Psoas muscle (tissue), 8 donors: ENCODE measurements around the gene PKIG. TPM values are rescaled to one million over a fixed set of nuclear protein-coding genes. Genes with fewer than 3 reads are reported as not detected.
A peak's percentile ranks its signal among the peaks of the same experiment; 100 is the strongest.

Experiments used
- ATAC-seq, 4 donors: fragments of 200-7000 bp; cut with Tn5 transposase; one replicate each; pipeline ENCODE4 v1.9.1; 2020; ENCODE audit warnings: moderate library complexity in 3 of 4, mild to moderate bottlenecking in 2 of 4
- DNase-seq, 2 donors: peaks; one replicate each; pipeline ENCODE4 v3.0.0-alpha.2; 2020
- H3K27ac ChIP-seq: fragments of 200-600 bp; one replicate; pipeline ENCODE4 v1.8.0; 2022
- H3K27me3 ChIP-seq, 3 donors: fragments of 200-600 bp in 1 of 3; one replicate each; pipeline versions ENCODE4 v1.6.1 to v1.8.0; 2013 to 2022; ENCODE audit warnings: low read length in 2 of 3, mild to moderate bottlenecking in 2 of 3, moderate library complexity in 1 of 3; ENCODE audit not compliant: insufficient read depth in 3 of 3
- H3K36me3 ChIP-seq, 2 donors: fragments of 200-600 bp in 1 of 2; one replicate each; pipeline versions ENCODE4 v1.6.1 to v1.8.0; 2013 to 2022; ENCODE audit warnings: low read depth in 1 of 2, mild to moderate bottlenecking in 1 of 2, moderate library complexity in 1 of 2; ENCODE audit not compliant: insufficient read depth in 1 of 2
- H3K4me1 ChIP-seq: fragments of 200-600 bp; one replicate; pipeline ENCODE4 v1.8.0; 2022
- H3K4me3 ChIP-seq: fragments of 200-600 bp; one replicate; pipeline ENCODE4 v1.8.0; 2022; ENCODE audit warnings: mild to moderate bottlenecking
- H3K9me3 ChIP-seq: fragments of 200-600 bp; one replicate; pipeline ENCODE4 v1.8.0; 2022
- CTCF ChIP-seq: fragments of 200-600 bp; IDR thresholded peaks from one replicate; pipeline ENCODE4 v1.8.0; 2022; ENCODE audit warnings: antibody characterized with exemption
- WGBS, 3 donors: extraction: QIAGEN DNeasy Blood & Tissue Kit; methylation state at CpG; one replicate each; pipeline versions ENCODE4 v1.1.6 to v1.1.7; 2013; 5-methylcytosine and 5-hydroxymethylcytosine counted together
- intact Hi-C, 2 donors: fragments of 100-400 bp; cut with DNase I; formaldehyde crosslinking; loops; one replicate each; pipeline versions ENCODE4 v1.11.0 to v1.14.2; 2022
- polyA plus RNA-seq, 3 donors: library from polyadenylated mRNA; stranded (reverse); fragments of 200-250 nt; gene quantifications; one replicate each; pipeline ENCODE4 v1.2.3, GENCODE V29; 2013
- total RNA-seq, 4 donors: library from RNA; stranded (reverse); fragmentation: NEBNext Ultra II Directional in 2 of 4; extraction: Animal tissue kit (Norgen Biotek cat#: 25700) in 2 of 4; gene quantifications; one replicate each; pipeline versions ENCODE4 v1.2.1 to v1.2.4, GENCODE V29; 2021 to 2023
- donor health status: healthy with polysubstance abuse.
- donor health status: DM: no; HTN: no; CAD: no; lungs with moderate emphysema.
- donor health status: Bipolar disorder and iron deficiency.
- donor health status: healthy.
- donor health status: DM: yes; HTN: yes; CAD: no.
- donor health status: DM: no; HTN: no; CAD: no.
- donor health status: DM: no; HTN: no; CAD: no.
- donor health status: DM: yes; HTN: yes; CAD: no.

The PKIG gene
- total and polyA plus RNA-seq, 7 donors = 33.5 to 134 (median 105) TPM

GRCh38 chr20:44632103-44632752, 49.8 kb downstream of the PKIG start:
- 49 to 50% (median 50%) methylated on average over 8 of the region's 8 CpGs for WGBS, 3 donors

GRCh38 chr20:44633187-44633810, 50.9 kb downstream of the PKIG start:
- no peaks in the 10 kb centered on the region for H3K9me3 ChIP-seq
- no peak for TF ChIP-seq CTCF
- H3K27me3 ChIP-seq = no peaks in the 10 kb centered on the region
- WGBS, 3 donors = 76 to 83% (median 81%) methylated on average over 3 of the region's 3 CpGs
- no peak overlapping the region for H3K27ac ChIP-seq
- intact Hi-C loops = no loop called here
- ATAC-seq (no peak), DNase-seq (no peak)
- H3K4me1 ChIP-seq = no peaks in the 10 kb centered on the region
- no peaks in the 10 kb centered on the region for H3K36me3 ChIP-seq
- H3K4me3 ChIP-seq = no peak overlapping the region

More at GRCh38 chr20:44632103-44632752, 49.8 kb downstream of the PKIG start:
- ATAC-seq (no peak), DNase-seq (no peak)
- intact Hi-C loops = no loop called here
- H3K4me3 ChIP-seq = no peak overlapping the region
- TF ChIP-seq CTCF = no peak
- no peaks in the 10 kb centered on the region for H3K36me3 ChIP-seq
- H3K27ac ChIP-seq = no peak overlapping the region
- no peaks in the 10 kb centered on the region for H3K9me3 ChIP-seq
- no peaks in the 10 kb centered on the region for H3K27me3 ChIP-seq
- no peaks in the 10 kb centered on the region for H3K4me1 ChIP-seq

- no peak for TF ChIP-seq CTCF
- DNase-seq = no peak
- no peaks in the 10 kb centered on the region for H3K4me1 ChIP-seq
- H3K27ac ChIP-seq = no peak overlapping the region
- H3K36me3 ChIP-seq = no peaks in the 10 kb centered on the region
- no peak overlapping the region for H3K4me3 ChIP-seq
- no peaks in the 10 kb centered on the region for H3K27me3 ChIP-seq
- WGBS, 3 donors = 76 to 82% (median 78%) methylated on average over 18 of the region's 18 CpGs
- no peak for ATAC-seq
- intact Hi-C loops = no loop called here
- no peaks in the 10 kb centered on the region for H3K9me3 ChIP-seq
Measured at GRCh38 chr20:44633872-44634600, 51.7 kb downstream of the PKIG start.

GRCh38 chr20:44635877-44636276, 53.5 kb downstream of the PKIG start:
- Histone ChIP-seq H3K27ac (peak overlapping the region; percentile 23), H3K4me3 (no peak overlapping the region), H3K36me3 (no peaks in the 10 kb centered on the region), H3K9me3 (no peaks in the 10 kb centered on the region), H3K27me3 (no peaks in the 10 kb centered on the region), H3K4me1 (no peaks in the 10 kb centered on the region)
- 87 to 90% (median 88%) methylated on average over 4 of the region's 4 CpGs for WGBS, 3 donors
- no peak for DNase-seq
- no peak for ATAC-seq
- intact Hi-C loops = no loop called here
- TF ChIP-seq CTCF = no peak
